ENCODE results near the gene HHATL.

GRCh38 chr3:42743204-42743995 lies 40.8 kb upstream of the HHATL start:
- TF ChIP-seq CTCF (conservative IDR thresholded peaks at IDR 0.05) (no peak), ZFX (IDR thresholded peaks at IDR 0.05) (no peak)
